ENCODE measurements around the gene PARN.
"Not testable (repeated sequence)": the region's sequence is repeated elsewhere in the genome, so short reads cannot be mapped to it uniquely, and the experiment has no call there.

PARN gene

DNA sequence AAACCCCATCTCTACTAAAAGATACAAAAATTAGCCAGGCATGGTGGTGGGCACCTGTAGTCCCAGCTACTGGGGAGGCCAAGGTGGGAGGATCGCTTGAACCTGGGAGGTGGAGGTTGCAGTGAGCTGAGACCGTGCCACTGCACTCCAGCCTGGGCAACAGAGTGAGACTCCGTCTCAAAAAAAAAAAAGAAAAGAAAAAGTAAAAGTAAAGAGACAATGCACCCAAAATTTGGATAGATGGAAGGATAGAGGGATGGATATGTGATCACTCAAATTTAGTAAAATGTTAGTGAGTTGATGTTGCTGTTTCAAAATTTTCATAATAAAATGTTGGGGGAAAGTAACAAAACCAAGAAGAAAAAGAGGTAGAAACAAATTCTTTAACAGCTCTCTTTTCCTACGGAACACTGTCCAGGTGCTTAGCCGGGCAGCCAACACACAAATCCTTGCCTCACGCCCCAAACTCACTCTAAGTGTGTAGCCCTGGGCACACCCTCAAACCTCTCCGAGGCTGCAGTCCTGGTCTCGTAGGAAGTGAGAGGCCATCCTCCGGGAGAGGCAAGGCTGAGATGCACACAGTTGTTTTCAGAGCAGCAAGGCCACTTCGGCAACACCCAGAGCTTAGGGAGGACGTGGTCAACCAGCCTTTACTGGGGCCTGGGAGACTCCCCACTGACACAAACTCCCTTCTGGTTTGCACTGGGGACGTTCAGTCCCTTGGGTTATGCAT lies 228.9 kb downstream of the PARN start:
- DNase-seq (ENCODE audit: low read depth in 2 of 2): not testable (repeated sequence)

DNA sequence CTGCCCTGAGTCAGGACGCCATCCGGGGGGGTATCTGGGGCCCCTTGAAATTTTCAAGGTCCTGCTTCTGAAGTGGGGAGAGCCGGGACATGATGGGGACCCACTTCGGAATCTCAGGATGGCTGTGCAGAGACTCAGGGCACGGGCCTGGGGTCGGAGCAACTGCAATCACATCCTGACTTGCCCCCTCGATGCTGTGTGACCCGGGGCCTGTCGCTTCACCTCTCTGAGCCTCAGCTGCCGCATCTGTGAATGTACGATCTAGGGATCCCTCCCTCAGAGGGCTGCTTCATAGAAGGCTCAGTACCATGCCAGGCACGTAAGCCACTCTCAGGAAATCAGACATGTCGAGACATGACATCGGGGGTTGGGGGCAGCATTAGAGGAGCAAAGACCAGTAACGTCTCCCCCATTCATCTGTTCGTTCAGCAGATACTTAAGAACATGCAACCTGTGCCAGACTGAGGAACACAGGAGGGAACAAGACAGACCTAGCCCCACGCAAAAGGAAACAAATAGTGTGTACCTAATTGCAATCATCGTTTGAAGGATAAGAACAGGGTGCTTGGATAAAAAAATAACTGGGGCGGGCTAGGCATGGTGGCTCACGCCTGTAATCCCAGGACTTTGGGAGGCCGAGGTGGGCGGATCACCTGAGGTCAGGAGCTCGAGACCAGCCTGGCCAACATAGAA lies 229.6 kb downstream of the PARN start:
- no peak for DNase-seq (ENCODE audit: low read depth in 2 of 2)

DNA sequence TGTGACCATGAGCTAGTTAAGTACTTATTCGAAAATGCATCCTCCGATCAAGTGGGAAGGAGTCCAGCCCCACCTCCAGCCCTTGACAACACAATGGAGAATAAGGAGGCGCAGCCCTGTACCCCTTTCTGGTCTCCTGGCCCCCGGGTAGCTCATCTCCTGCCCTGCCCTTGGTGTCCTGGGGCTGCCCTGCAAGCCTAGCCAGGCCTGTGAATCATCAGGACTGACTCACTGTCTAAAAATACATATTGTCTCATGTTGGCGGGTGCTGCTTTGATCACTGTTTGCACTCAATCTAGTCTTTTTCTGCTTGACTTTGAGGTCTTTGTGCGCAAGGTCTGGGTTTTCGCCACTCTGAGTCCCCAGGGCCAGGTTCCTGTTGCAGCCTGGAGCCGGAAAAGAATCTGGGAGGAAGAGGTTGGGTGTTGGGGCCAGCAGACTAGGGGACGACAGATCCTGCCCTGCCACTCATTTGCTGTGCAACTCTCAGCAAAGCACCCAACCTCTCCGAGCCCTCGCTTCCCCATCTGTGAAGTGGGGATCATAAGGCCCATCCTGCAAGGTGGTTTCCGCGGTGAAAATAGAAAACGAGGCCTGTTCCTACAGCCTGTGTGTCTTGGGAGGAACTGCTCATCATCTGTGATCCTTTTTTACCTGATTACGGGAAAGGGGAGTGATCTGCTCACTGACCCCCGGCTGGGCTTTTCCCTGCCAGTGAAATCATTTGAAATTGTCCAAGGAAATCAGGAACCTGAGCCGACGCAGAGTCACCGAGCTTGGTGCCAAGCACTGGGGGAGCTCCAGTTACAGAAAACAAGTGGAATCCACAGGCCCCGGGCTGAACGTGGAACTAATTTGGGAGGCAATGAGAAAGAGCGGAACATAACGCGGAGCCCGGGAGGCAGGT lies 230.4 kb downstream of the PARN start:
- no peak for DNase-seq (ENCODE audit: low read depth in 2 of 2)

DNA sequence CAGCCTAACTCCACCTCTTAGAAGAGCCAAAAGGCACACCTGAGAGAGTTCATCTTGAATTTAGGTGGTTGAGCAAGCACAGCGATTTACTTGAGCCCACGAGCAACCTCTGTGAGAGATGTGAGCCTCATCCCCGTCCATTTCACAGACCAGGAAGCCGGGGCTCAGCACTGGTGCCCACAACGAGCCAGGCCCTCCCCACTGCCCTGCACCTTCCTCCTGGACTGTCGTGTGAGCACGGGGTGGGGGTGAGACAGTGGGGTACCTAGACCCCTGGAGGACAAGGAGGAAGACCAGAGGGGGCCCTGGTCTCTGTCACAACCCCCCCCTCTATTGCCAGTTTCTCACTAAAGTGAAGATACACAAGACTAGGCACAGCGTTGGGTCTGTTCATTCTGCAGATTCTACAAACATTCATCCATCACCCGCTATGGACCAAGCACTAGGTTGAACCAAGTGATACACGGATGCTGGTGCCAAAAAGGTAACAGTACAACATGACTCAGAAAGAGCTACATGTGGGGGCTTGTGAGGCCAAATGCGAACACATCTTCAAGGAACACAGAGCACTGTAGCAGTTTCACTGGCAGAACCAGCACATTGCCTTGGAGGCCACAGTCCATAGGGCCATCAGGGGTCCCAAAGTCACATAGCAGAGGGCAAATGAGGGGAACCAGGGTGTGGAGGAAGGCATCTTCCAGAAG lies 231.9 kb downstream of the PARN start:
- no peak for DNase-seq (ENCODE audit: low read depth in 2 of 2)

- DNase-seq (ENCODE audit: low read depth in 2 of 2): not testable (repeated sequence)
These were observed 234.3 kb downstream of the PARN start for GRCh38 chr16:14395710-14396304.

GRCh38 chr16:14394834-14395233 lies 235.2 kb downstream of the PARN start:
- no peak for DNase-seq (ENCODE audit: low read depth in 2 of 2)

DNA sequence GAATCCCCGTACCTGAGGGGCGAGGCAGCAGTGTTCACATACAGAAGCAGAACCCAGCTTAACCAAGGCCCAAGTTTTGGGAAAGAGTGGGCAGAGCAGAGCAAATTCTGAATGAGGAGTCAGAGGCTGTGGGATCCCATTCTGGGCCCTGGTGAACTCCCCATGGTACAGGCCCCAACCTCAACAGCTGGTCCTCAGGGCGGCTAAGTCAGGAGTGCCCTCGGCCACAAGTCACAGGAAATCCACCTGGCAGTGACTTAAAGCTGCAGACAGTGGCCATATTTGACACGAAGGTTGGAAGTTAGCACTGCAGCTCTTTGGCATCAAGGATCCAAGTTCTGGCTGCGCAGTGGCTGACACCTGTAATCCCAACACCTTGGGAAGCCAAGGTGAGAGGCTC lies 237.1 kb downstream of the PARN start:
- DNase-seq (ENCODE audit: low read depth in 2 of 2): no peak

DNA sequence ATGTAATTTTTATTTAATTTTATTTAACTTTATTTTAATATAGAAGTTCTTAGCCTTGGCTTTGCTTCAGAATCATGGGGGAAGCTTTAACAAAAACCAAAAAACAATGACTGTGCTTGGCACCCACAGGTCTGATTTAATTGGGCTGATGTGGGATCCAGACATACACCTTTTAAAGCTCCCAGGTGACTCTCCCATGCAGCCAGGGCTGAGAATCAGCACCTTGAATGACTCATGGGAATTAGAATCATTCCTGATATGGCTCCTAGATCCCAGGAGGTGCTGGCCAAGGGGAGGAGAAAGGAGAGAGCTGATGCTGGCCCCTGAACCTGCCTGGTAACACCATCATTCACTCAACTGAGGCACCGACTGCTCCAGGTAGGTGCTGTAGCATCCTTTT lies 240.7 kb downstream of the PARN start:
- DNase-seq (ENCODE audit: low read depth in 2 of 2): no peak

DNA sequence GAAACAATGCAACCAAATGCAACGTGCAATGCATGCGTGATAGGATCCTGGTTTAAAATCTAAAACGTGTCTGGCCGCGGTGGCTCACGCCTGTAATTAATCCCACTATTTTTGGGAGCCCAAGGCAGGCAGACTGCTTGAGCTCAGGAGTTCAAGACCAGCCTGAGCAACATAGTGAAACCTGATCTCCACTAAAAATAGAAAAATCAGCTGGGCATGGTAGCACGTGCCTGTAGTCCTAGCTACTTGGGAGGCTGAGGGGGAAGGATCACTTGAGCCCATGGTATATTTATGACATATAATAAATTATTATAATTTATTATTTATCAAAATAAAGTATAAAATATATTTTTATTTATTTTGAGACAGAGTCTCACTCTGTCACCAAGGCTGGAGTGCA lies 241.8 kb downstream of the PARN start:
- no peak for DNase-seq (ENCODE audit: low read depth in 2 of 2)

DNA sequence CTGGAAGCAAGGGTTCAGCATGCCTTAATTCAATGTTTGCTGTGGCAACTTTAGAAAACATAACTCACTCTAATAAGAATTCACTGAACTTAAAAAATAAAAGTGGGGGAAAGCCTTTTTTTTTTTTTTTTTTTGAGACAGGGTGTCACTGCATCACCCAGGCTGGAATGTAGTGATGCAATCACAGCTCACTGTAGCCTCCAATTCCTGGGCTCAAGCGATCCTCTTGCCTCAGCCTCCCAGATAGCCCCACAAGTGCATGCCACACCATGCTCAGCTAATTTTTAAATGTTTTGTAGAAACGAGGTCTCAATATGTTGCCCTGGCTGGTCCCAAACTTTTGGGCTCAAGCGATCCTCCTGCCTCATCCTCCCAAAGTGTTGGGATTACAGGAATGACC lies 243.9 kb downstream of the PARN start:
- no peak for DNase-seq (ENCODE audit: low read depth in 2 of 2)
